HEK293 (cell line): ENCODE measurements around the gene ADK.

Source experiments
- CTCF ChIA-PET: fragments of 350-600 bp; formaldehyde crosslinking; extraction: SDS; loops from one replicate; lab custom pipeline; 2021; ENCODE audit warnings: antibody characterized with exemption; lab: Yijun Ruan, JAX
- POLR2A ChIA-PET: fragments of 300-600 bp; formaldehyde crosslinking; extraction: SDS; loops from one replicate; lab custom pipeline; 2020; ENCODE audit warnings: antibody characterized with exemption, inconsistent platforms; lab: Yijun Ruan, JAX
- H3K27ac ChIP-seq: fragments of 200-500 bp; sonication (Bioruptor generic); 2 replicates; pipeline ENCODE4 v1.5.1; 2014; ENCODE audit warnings: low read depth, low read length, control low read depth, inconsistent platforms; ENCODE audit errors: extremely low read depth
- H3K36me3 ChIP-seq, 2 experiments: fragments of 200-500 bp in 1 of 2; sonication (Bioruptor generic) in 1 of 2; 1 replicate in 1 of 2; 2 replicates in 1 of 2; pipeline ENCODE4 v1.5.1; 2014 to 2017; ENCODE audit warnings: inconsistent platforms in 2 of 2, low read length in 2 of 2; ENCODE audit not compliant: control insufficient read depth in 2 of 2, insufficient read depth in 1 of 2
- H3K4me1 ChIP-seq: fragments of 200-500 bp; sonication (Bioruptor generic); 2 replicates; pipeline ENCODE4 v1.5.1; 2014; ENCODE audit warnings: mild to moderate bottlenecking, low read length, inconsistent platforms; ENCODE audit not compliant: control insufficient read depth, insufficient read depth
- H3K4me3 ChIP-seq: 2 replicates; pipeline ENCODE4 v1.5.1; 2011; ENCODE audit warnings: low read depth, mild to moderate bottlenecking, control low read depth, low read length, moderate library complexity
- H3K9me3 ChIP-seq: fragments of 200-500 bp; sonication (Bioruptor generic); 2 replicates; pipeline ENCODE4 v1.5.1; 2014; ENCODE audit warnings: low read depth, low read length, inconsistent platforms; ENCODE audit not compliant: control insufficient read depth, insufficient read depth
- CTCF ChIP-seq: fragments of 450-650 bp; formaldehyde crosslinking; IDR thresholded peaks from 2 replicates; pipeline ENCODE4 v1.5.1; 2016; ENCODE audit warnings: missing biosample characterization, missing genetic modification characterization
- GLIS1 ChIP-seq: fragments of 450-650 bp; formaldehyde crosslinking; IDR thresholded peaks from 2 replicates; pipeline ENCODE4 v1.5.1; 2016; ENCODE audit warnings: missing biosample characterization, missing genetic modification characterization
- HOXA7 ChIP-seq: sonication (generic); formaldehyde crosslinking; IDR thresholded peaks from 2 replicates; pipeline ENCODE4 v1.8.1; 2022; ENCODE audit warnings: missing genetic modification reagents, borderline replicate concordance
- PRDM1 ChIP-seq: fragments of 450-650 bp; formaldehyde crosslinking; IDR thresholded peaks from 2 replicates; pipeline ENCODE4; 2016; ENCODE audit warnings: missing biosample characterization, missing genetic modification characterization
- ZEB2 ChIP-seq: fragments of 450-650 bp; formaldehyde crosslinking; IDR thresholded peaks from 2 replicates; pipeline ENCODE4 v1.5.1; 2016; ENCODE audit warnings: missing biosample characterization, missing genetic modification characterization
- ZNF624 ChIP-seq: fragments of 450-650 bp; formaldehyde crosslinking; IDR thresholded peaks from 2 replicates; pipeline ENCODE4 v1.5.1; 2017; ENCODE audit warnings: missing biosample characterization, missing genetic modification characterization
- ZNF639 ChIP-seq: fragments of 450-650 bp; formaldehyde crosslinking; IDR thresholded peaks from 2 replicates; pipeline ENCODE4 v1.5.1; 2016; ENCODE audit warnings: missing biosample characterization, missing genetic modification characterization
- ZNF660 ChIP-seq: fragments of 450-650 bp; IDR thresholded peaks from 2 replicates; pipeline ENCODE4 v1.5.1; 2018; ENCODE audit warnings: missing biosample characterization, mild to moderate bottlenecking, missing genetic modification characterization
- ZNF701 ChIP-seq: fragments of 450-650 bp; formaldehyde crosslinking; IDR thresholded peaks from 2 replicates; pipeline ENCODE4 v1.5.1; 2016; ENCODE audit warnings: missing biosample characterization, missing genetic modification characterization
- TF ChIP-seq, protein P1 (sequence below): fragments of 450-650 bp; formaldehyde crosslinking; IDR thresholded peaks from 2 replicates; pipeline ENCODE4 v1.5.1; 2016; ENCODE audit warnings: missing biosample characterization, missing genetic modification characterization
- TF ChIP-seq, protein P2 (sequence below): fragments of 450-650 bp; formaldehyde crosslinking; IDR thresholded peaks from 2 replicates; pipeline ENCODE4 v1.5.1; 2016; ENCODE audit warnings: missing biosample characterization, missing genetic modification characterization
- TF ChIP-seq, protein P3 (sequence below): fragments of 450-650 bp; formaldehyde crosslinking; IDR thresholded peaks from 2 replicates; pipeline ENCODE4 v1.5.1; 2016; ENCODE audit warnings: missing biosample characterization, missing genetic modification characterization

ADK gene

DNA sequence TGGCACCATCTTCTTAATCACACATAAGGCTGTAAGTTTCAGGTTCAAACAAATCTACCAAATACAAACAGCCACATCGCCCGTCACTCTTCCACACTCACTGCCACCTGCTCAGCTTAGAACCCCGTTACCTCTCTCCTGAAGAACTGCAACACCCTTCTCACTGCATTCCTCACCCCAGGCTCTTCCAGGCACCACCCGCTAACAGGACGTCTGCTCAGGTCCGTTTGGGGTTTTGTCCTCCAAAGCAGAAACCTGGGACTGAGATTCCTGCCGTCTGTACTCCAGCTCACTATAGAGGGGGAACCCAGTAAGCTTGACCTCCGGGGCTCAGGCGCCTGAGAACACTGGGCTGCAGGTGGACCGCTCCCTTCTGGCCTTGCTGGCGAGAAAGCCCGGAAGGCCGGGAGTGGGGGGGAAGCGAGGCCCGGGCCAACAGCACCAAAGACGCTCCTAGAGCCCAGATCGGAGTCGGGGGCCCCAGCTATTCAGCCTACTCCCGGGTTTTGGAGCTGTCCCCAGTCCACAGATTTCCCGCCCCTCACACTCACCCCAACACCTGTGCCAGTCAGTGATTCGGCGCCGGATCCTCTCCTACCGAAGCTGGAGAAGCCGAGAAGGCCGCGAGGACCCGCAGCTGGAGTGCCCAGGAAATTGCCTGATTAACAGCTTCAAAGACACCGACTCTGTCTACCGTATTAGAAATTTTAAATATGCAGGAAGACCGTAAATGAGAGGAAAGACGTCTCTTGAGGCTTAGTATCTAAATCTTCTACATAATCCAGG, 624 bp upstream of the ADK start, which contains the start of gene AP3M1 (continued):
- TF ChIP-seq ZNF639 (tag by site-specific recombination) = peak; percentile 91
- TF ChIP-seq, protein P1, sequence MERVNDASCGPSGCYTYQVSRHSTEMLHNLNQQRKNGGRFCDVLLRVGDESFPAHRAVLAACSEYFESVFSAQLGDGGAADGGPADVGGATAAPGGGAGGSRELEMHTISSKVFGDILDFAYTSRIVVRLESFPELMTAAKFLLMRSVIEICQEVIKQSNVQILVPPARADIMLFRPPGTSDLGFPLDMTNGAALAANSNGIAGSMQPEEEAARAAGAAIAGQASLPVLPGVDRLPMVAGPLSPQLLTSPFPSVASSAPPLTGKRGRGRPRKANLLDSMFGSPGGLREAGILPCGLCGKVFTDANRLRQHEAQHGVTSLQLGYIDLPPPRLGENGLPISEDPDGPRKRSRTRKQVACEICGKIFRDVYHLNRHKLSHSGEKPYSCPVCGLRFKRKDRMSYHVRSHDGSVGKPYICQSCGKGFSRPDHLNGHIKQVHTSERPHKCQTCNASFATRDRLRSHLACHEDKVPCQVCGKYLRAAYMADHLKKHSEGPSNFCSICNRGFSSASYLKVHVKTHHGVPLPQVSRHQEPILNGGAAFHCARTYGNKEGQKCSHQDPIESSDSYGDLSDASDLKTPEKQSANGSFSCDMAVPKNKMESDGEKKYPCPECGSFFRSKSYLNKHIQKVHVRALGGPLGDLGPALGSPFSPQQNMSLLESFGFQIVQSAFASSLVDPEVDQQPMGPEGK (tag by site-specific recombination) = peak; percentile 38; the same call in 1 of the 2 replicates
- no peak for TF ChIP-seq ZNF624
- TF ChIP-seq, protein P2, sequence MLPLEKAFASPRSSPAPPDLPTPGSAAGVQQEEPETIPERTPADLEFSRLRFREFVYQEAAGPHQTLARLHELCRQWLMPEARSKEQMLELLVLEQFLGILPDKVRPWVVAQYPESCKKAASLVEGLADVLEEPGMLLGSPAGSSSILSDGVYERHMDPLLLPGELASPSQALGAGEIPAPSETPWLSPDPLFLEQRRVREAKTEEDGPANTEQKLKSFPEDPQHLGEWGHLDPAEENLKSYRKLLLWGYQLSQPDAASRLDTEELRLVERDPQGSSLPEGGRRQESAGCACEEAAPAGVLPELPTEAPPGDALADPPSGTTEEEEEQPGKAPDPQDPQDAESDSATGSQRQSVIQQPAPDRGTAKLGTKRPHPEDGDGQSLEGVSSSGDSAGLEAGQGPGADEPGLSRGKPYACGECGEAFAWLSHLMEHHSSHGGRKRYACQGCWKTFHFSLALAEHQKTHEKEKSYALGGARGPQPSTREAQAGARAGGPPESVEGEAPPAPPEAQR (tag by site-specific recombination) = 0 out of 2 replicates have a peak, but pooled peaks have one; percentile 23
- TF ChIP-seq, all 188 proteins: peak for 37

GRCh38 chr10:74151879-74152722, 1.1 kb downstream of the ADK start:
- peak overlapping the region; percentile 88 for H3K4me3 ChIP-seq
- CTCF ChIA-PET = interaction anchor here (0.5 to 1.5 kb wide), 6 partner anchors 13 to 193 kb away, joined by 3 to 4 read pairs (median 3); no protein-coding TSS in a partner anchor
- H3K36me3 ChIP-seq = peaks cover 4 to 11% of the 10 kb centered on the region in 2 experiments
- POLR2A ChIA-PET = interaction anchor here (0.5 to 1.8 kb wide), 7 partner anchors 13 to 959 kb away, joined by 3 to 22 read pairs (median 4); partner anchors contain the start of gene SAMD8
- peak overlapping the region; percentile 91; the same call in 1 of the 2 replicates for H3K27ac ChIP-seq
- TF ChIP-seq, protein P3, sequence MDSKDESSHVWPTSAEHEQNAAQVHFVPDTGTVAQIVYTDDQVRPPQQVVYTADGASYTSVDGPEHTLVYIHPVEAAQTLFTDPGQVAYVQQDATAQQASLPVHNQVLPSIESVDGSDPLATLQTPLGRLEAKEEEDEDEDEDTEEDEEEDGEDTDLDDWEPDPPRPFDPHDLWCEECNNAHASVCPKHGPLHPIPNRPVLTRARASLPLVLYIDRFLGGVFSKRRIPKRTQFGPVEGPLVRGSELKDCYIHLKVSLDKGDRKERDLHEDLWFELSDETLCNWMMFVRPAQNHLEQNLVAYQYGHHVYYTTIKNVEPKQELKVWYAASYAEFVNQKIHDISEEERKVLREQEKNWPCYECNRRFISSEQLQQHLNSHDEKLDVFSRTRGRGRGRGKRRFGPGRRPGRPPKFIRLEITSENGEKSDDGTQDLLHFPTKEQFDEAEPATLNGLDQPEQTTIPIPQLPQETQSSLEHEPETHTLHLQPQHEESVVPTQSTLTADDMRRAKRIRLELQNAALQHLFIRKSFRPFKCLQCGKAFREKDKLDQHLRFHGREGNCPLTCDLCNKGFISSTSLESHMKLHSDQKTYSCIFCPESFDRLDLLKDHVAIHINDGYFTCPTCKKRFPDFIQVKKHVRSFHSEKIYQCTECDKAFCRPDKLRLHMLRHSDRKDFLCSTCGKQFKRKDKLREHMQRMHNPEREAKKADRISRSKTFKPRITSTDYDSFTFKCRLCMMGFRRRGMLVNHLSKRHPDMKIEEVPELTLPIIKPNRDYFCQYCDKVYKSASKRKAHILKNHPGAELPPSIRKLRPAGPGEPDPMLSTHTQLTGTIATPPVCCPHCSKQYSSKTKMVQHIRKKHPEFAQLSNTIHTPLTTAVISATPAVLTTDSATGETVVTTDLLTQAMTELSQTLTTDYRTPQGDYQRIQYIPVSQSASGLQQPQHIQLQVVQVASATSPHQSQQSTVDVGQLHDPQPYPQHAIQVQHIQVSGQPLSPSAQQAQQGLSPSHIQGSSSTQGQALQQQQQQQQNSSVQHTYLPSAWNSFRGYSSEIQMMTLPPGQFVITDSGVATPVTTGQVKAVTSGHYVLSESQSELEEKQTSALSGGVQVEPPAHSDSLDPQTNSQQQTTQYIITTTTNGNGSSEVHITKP (tag by site-specific recombination) = peak; percentile 96
- TF ChIP-seq PRDM1 (tag by site-specific recombination) (peak; percentile 76), ZEB2 (tag by site-specific recombination) (no peak), ZNF701 (no peak)
- no peaks in the 10 kb centered on the region for H3K9me3 ChIP-seq
- peaks cover 8% of the 10 kb centered on the region; the same call in 1 of the 2 replicates for H3K4me1 ChIP-seq

- ChIA-PET POLR2A (no interaction called here), CTCF (interaction anchor here (0.6 to 1.5 kb wide), 5 partner anchors 12 to 61 kb away, joined by 3 read pairs; no protein-coding TSS in a partner anchor)
- H3K36me3 ChIP-seq = peaks cover 2 to 4% of the 10 kb centered on the region in 2 experiments; a peak in 2 of 3 replicates
- no peak overlapping the region for H3K27ac ChIP-seq
- H3K4me3 ChIP-seq = no peak overlapping the region
- no peaks in the 10 kb centered on the region for H3K9me3 ChIP-seq
- peaks cover 8% of the 10 kb centered on the region; the same call in 1 of the 2 replicates for H3K4me1 ChIP-seq
- TF ChIP-seq GLIS1 (tag by site-specific recombination) = peak; percentile 47
- TF ChIP-seq CTCF (tag by site-specific recombination) = peak; percentile 81
- TF ChIP-seq HOXA7 = no peak
- TF ChIP-seq, protein P3 (tag by site-specific recombination) = peak; percentile 69
- no peak for TF ChIP-seq ZNF660
Measured at GRCh38 chr10:74153123-74153522, 2.1 kb downstream of the ADK start.
